H1 (cell line): Measurements from ENCODE around the gene CKAP4. TPM values are rescaled to one million over a fixed set of nuclear protein-coding genes. Genes with fewer than 3 reads are reported as not detected.

ENCODE experiments used
- CTCF ChIA-PET: fragments of 300-600 bp; sonication (Branson Sonifier 250); formaldehyde crosslinking; loops from one replicate; lab custom pipeline; 2021; ENCODE audit not compliant: partially characterized antibody; lab: Charles Lee
- POLR2A ChIA-PET: fragments of 300-600 bp; sonication (Branson Sonifier 250); formaldehyde crosslinking; loops from one replicate; lab custom pipeline; 2021; ENCODE audit warnings: inconsistent platforms; ENCODE audit not compliant: partially characterized antibody; lab: Charles Lee
- DNase-seq, 2 experiments: peaks; one replicate each; pipeline versions ENCODE4 v3.0.0 to v3.0.0-alpha.2; 2010 to 2022; ENCODE audit warnings: low spot score in 2 of 2, low read depth in 1 of 2, mixed read lengths in 1 of 2
- FAIRE-seq: peaks from 2 replicates; lab custom pipeline; 2011; peaks lifted over from hg19 to GRCh38; lab: Jason Lieb, UNC
- H2AFZ ChIP-seq: 2 replicates; pipeline ENCODE4 v1.8.1; 2012; ENCODE audit warnings: low read length, inconsistent platforms
- H2AK5ac ChIP-seq: 2 replicates; pipeline ENCODE4 v1.6.1; 2013; ENCODE audit warnings: low read depth, low read length
- H2BK120ac ChIP-seq: replicated peaks from 2 replicates; pipeline ENCODE3; 2013; ENCODE audit warnings: low read depth, low read length, inconsistent platforms
- H2BK12ac ChIP-seq: 2 replicates; pipeline ENCODE4 v1.6.1; 2013; ENCODE audit warnings: low read depth, low read length
- H2BK15ac ChIP-seq: 2 replicates; pipeline ENCODE4 v1.6.1; 2013; ENCODE audit warnings: low read length
- H2BK20ac ChIP-seq: 2 replicates; pipeline ENCODE4 v1.6.1; 2013; ENCODE audit warnings: low read length
- H2BK5ac ChIP-seq: 2 replicates; pipeline ENCODE4 v1.6.1; 2013; ENCODE audit warnings: low read depth, low read length
- H3K14ac ChIP-seq: 2 replicates; pipeline ENCODE4 v1.6.1; 2013; ENCODE audit warnings: inconsistent platforms; ENCODE audit not compliant: insufficient read length
- H3K18ac ChIP-seq: 2 replicates; pipeline ENCODE4 v1.6.1; 2013; ENCODE audit warnings: low read length; ENCODE audit errors: extremely low read depth
- H3K23ac ChIP-seq: 2 replicates; pipeline ENCODE4 v1.6.1; 2013; ENCODE audit warnings: inconsistent platforms; ENCODE audit not compliant: insufficient read length
- H3K23me2 ChIP-seq: 2 replicates; pipeline ENCODE4 v1.6.1; 2013; ENCODE audit warnings: low read depth, low read length
- H3K27ac ChIP-seq: 2 replicates; pipeline ENCODE4 v1.6.1; 2011; ENCODE audit warnings: low read depth, low read length, inconsistent platforms
- H3K27me3 ChIP-seq, 4 experiments: replicated peaks in 1 of 4; 1 replicate in 1 of 4; 2 replicates in 3 of 4; pipeline versions ENCODE4 v1.6.1 to v1.8.1; 2011 to 2013; ENCODE audit warnings: low read length in 3 of 4, mild to moderate bottlenecking in 3 of 4, inconsistent platforms in 2 of 4, mixed read lengths in 2 of 4, moderate library complexity in 1 of 4; ENCODE audit not compliant: control insufficient read depth in 3 of 4, insufficient read depth in 3 of 4; ENCODE audit errors: extremely low read depth in 1 of 4
- H3K36me3 ChIP-seq, 4 experiments: 2 replicates each; pipeline versions ENCODE4 v1.6.1 to v1.8.1; 2011 to 2013; ENCODE audit warnings: mild to moderate bottlenecking in 4 of 4, low read length in 3 of 4, moderate library complexity in 2 of 4, control low read depth in 1 of 4, inconsistent platforms in 1 of 4; ENCODE audit not compliant: insufficient read depth in 4 of 4, control insufficient read depth in 2 of 4
- H3K4ac ChIP-seq: replicated peaks from 2 replicates; pipeline ENCODE3; 2013; ENCODE audit warnings: low read length, low read depth, mixed read lengths, inconsistent platforms; ENCODE audit not compliant: insufficient read length
- H3K4me1 ChIP-seq, 4 experiments: replicated peaks in 1 of 4; 1 replicate in 1 of 4; 2 replicates in 3 of 4; pipeline versions ENCODE4 v1.6.1 to v1.8.1; 2011 to 2013; ENCODE audit warnings: low read length in 3 of 4, inconsistent platforms in 2 of 4, mixed read lengths in 1 of 4; ENCODE audit not compliant: insufficient read depth in 4 of 4, control insufficient read depth in 3 of 4
- H3K4me2 ChIP-seq, 2 experiments: 2 replicates each; pipeline versions ENCODE4 v1.6.1 to v1.8.1; 2011 to 2013; ENCODE audit warnings: low read depth in 2 of 2, low read length in 2 of 2, control low read depth in 1 of 2, inconsistent platforms in 1 of 2, mild to moderate bottlenecking in 1 of 2; ENCODE audit not compliant: insufficient read depth in 1 of 2
- H3K4me3 ChIP-seq, 4 experiments: fragments of 200-600, 300-600 bp in 1 of 4; sonication (generic), shearing (Covaris generic), sonication (Bioruptor Twin) in 1 of 4; 2 replicates each; pipeline versions ENCODE4 v1.5.1 to v1.8.1; 2011 to 2016; ENCODE audit warnings: low read length in 4 of 4, low read depth in 3 of 4, control low read depth in 2 of 4, inconsistent platforms in 2 of 4, mild to moderate bottlenecking in 2 of 4, mixed read lengths in 1 of 4, moderate library complexity in 1 of 4; ENCODE audit not compliant: insufficient read depth in 2 of 4; ENCODE audit errors: extremely low read depth in 1 of 4
- H3K56ac ChIP-seq: replicated peaks from 2 replicates; pipeline ENCODE3; 2013; ENCODE audit warnings: low read depth, mild to moderate bottlenecking, mixed read lengths, low read length, inconsistent platforms; ENCODE audit not compliant: insufficient read length
- H3K79me1 ChIP-seq: 2 replicates; pipeline ENCODE4 v1.6.1; 2013; ENCODE audit warnings: low read depth, low read length, control low read depth
- H3K79me2 ChIP-seq, 2 experiments: 2 replicates each; pipeline versions ENCODE4 v1.6.1 to v1.8.1; 2012 to 2013; ENCODE audit warnings: low read length in 2 of 2, mild to moderate bottlenecking in 2 of 2, inconsistent platforms in 1 of 2; ENCODE audit not compliant: insufficient read depth in 2 of 2, control insufficient read depth in 1 of 2
- H3K9ac ChIP-seq, 4 experiments: replicated peaks in 1 of 4; 1 replicate in 1 of 4; 2 replicates in 3 of 4; pipeline versions ENCODE4 v1.6.1 to v1.8.1; 2011 to 2013; ENCODE audit warnings: low read depth in 3 of 4, low read length in 3 of 4, control low read depth in 2 of 4, mild to moderate bottlenecking in 2 of 4, moderate library complexity in 2 of 4, inconsistent platforms in 1 of 4; ENCODE audit errors: extremely low read depth in 1 of 4
- H3K9me3 ChIP-seq, 2 experiments: 2 replicates each; pipeline versions ENCODE4 v1.6.1 to v1.8.1; 2012 to 2013; ENCODE audit warnings: mild to moderate bottlenecking in 2 of 2, moderate library complexity in 2 of 2, control low read depth in 1 of 2, inconsistent platforms in 1 of 2, low read depth in 1 of 2, low read length in 1 of 2, mixed read lengths in 1 of 2; ENCODE audit not compliant: insufficient read depth in 2 of 2
- H4K20me1 ChIP-seq, 2 experiments: replicated peaks in 1 of 2; 2 replicates each; pipeline versions ENCODE3 to v1.8.1; 2011 to 2013; ENCODE audit warnings: inconsistent platforms in 2 of 2, low read length in 2 of 2, mild to moderate bottlenecking in 1 of 2; ENCODE audit not compliant: insufficient read depth in 2 of 2, control insufficient read depth in 1 of 2
- H4K5ac ChIP-seq: 2 replicates; pipeline ENCODE4 v1.6.1; 2013; ENCODE audit warnings: low read length, low read depth, mixed read lengths, inconsistent platforms; ENCODE audit not compliant: insufficient read length
- H4K8ac ChIP-seq: 2 replicates; pipeline ENCODE4 v1.8.0; 2013; ENCODE audit warnings: mild to moderate bottlenecking, moderate library complexity, low read length, inconsistent platforms; ENCODE audit not compliant: insufficient read depth; ENCODE audit errors: extremely low read depth
- H4K91ac ChIP-seq: replicated peaks from 2 replicates; pipeline ENCODE3; 2013; ENCODE audit warnings: low read length, mixed read lengths, inconsistent platforms; ENCODE audit not compliant: insufficient read length
- GTF2F1 ChIP-seq: IDR thresholded peaks from 2 replicates; pipeline ENCODE4 v1.6.1; 2012; ENCODE audit warnings: low read depth, low read length, improper control_type of control experiment, borderline replicate concordance
- POLR2A ChIP-seq, 2 experiments: IDR thresholded peaks; 1 replicate in 1 of 2; 2 replicates in 1 of 2; pipeline ENCODE4 v1.6.1; 2011; ENCODE audit warnings: low read depth in 2 of 2, low read length in 2 of 2, mild to moderate bottlenecking in 2 of 2; ENCODE audit errors: control extremely low read depth in 1 of 2
- SIN3A ChIP-seq, 2 experiments: IDR thresholded peaks in 1 of 2; conservative IDR thresholded peaks in 1 of 2; 2 replicates each; pipeline ENCODE4 v1.6.1; 2011 to 2012; ENCODE audit warnings: low read length in 2 of 2, improper control_type of control experiment in 1 of 2, low read depth in 1 of 2, mild to moderate bottlenecking in 1 of 2
- SP4 ChIP-seq: IDR thresholded peaks from 2 replicates; pipeline ENCODE4 v1.6.1; 2012; ENCODE audit warnings: low read length, inconsistent platforms
- WGBS, 2 experiments: shearing (Covaris generic) in 1 of 2; methylation state at CpG; one replicate each; pipeline versions ENCODE4 v1.1.6 to v1.1.7; 2013 to 2015; ENCODE audit warnings: low lambda C conversion rate in 2 of 2, mixed read lengths in 2 of 2, inconsistent platforms in 1 of 2, low coverage in 1 of 2, missing lambda C conversion rate in 1 of 2; ENCODE audit not compliant: insufficient replicate concordance in 2 of 2, insufficient coverage in 1 of 2, insufficient read length in 1 of 2; ENCODE audit errors: extremely low coverage in 1 of 2, missing lambda C conversion rate in 1 of 2; 5-methylcytosine and 5-hydroxymethylcytosine counted together
- polyA plus RNA-seq, 7 experiments: library from polyadenylated mRNA; depleted of rRNA in 3 of 7; stranded (reverse) in 5 of 7; unstranded in 2 of 7; fragments of >200 nt in 5 of 7; fragments of 200-250 nt in 2 of 7; gene quantifications; 1 replicate in 5 of 7; 2 replicates in 1 of 7; 4 replicates in 1 of 7; pipeline versions ENCODE4 v1.2.1 to v1.2.3, GENCODE V29; 2011 to 2013; ENCODE audit warnings: missing spikeins in 2 of 7, mixed read lengths in 2 of 7
- total RNA-seq: library from RNA; stranded (reverse); fragmentation: NEBNext Ultra II Directional; extraction: Animal tissue kit (Norgen Biotek cat#: 25700); gene quantifications from 2 replicates; pipeline ENCODE4 v1.2.1, GENCODE V29; 2021
- TF ChIP-seq, protein P1 (sequence below): IDR thresholded peaks from 2 replicates; pipeline ENCODE4 v1.6.1; 2011; ENCODE audit warnings: low read depth, mild to moderate bottlenecking, low read length; ENCODE audit not compliant: insufficient read depth
- TF ChIP-seq, protein P2 (sequence below), 3 experiments: IDR thresholded peaks; 1 replicate in 2 of 3; 2 replicates in 1 of 3; pipeline versions ENCODE4 v1.5.1 to v1.6.1; 2011; ENCODE audit warnings: low read length in 3 of 3, mild to moderate bottlenecking in 3 of 3, inconsistent platforms in 2 of 3, low read depth in 1 of 3, moderate library complexity in 1 of 3; ENCODE audit not compliant: insufficient read depth in 1 of 3; ENCODE audit errors: control extremely low read depth in 1 of 3

The CKAP4 gene
- total and polyA plus RNA-seq, 2 of the 8 experiments (the other 6 are each of a cell fraction or from before 2014, with no cell fraction given) = 35.8 to 80.7 TPM

DNA sequence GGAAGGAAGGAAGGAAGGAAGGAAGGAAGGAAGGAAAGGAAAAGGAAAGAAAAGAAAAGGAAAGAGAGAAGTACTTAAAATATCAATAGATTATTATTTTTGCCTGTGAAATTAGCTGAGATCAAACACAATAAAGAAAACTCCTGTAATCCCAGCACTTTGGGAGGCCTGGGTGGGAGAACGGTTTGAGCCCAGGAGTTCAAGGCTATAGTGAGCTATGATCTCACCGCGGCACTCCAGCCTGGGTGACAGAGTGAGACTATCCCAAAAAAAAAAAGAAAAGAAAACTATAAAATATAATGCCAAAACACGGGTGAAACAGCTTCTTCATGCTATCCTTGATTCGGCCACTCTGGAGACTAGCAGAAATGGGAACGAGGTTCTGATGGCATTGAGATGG is 26.2 kb upstream of the CKAP4 start:
- Histone ChIP-seq H4K8ac (no peak overlapping the region), H3K4me3 (no peak overlapping the region), H3K4me2 (no peak overlapping the region), H3K9me3 (no peaks in the 10 kb centered on the region), H4K20me1 (no peaks in the 10 kb centered on the region), H2AFZ (0 out of 2 replicates have a peak overlapping the region, but pooled peaks have one; percentile 49), H3K56ac (no peak overlapping the region), H3K27me3 (no peaks in the 10 kb centered on the region), H3K23me2 (peaks cover 2% of the 10 kb centered on the region; the same call in 1 of the 2 replicates), H3K27ac (no peak overlapping the region), H3K9ac (no peak overlapping the region), H3K23ac (no peak overlapping the region), H2BK15ac (no peak overlapping the region), H3K4me1 (no peaks in the 10 kb centered on the region), H2BK12ac (no peak overlapping the region), H3K79me1 (no peaks in the 10 kb centered on the region), H3K36me3 (no peaks in the 10 kb centered on the region), H2BK20ac (no peak overlapping the region), H3K14ac (no peak overlapping the region), H4K5ac (no peak overlapping the region), H3K4ac (no peak overlapping the region), H3K18ac (no peak overlapping the region), H4K91ac (no peak overlapping the region), H2BK120ac (no peak overlapping the region), H2BK5ac (no peak overlapping the region), H3K79me2 (no peaks in the 10 kb centered on the region), H2AK5ac (no peak overlapping the region)
- ChIA-PET CTCF (interaction anchor here (0.7 to 4.3 kb wide), 6 partner anchors 8 to 52 kb away, joined by 3 to 18 read pairs (median 4); no protein-coding TSS in a partner anchor), POLR2A (interaction anchor here (1.8 kb wide), 1 partner anchor 9 kb away, joined by 5 read pairs; no protein-coding TSS in a partner anchor)
- FAIRE-seq (no peak), DNase-seq (no peak)
- 91% methylated on average over 6 of the region's 6 CpGs; no CpG with 5 or more reads in 1 of the 2 experiments for WGBS, 2 experiments
- no peak for TF ChIP-seq SIN3A (conservative IDR thresholded peaks at IDR 0.05 in 1 of 2, IDR thresholded peaks at IDR 0.05 in 1 of 2; ENCODE audit: low read depth in 1 of 2, low read length in 2 of 2)
- no peak for TF ChIP-seq SP4
- TF ChIP-seq, protein P1, sequence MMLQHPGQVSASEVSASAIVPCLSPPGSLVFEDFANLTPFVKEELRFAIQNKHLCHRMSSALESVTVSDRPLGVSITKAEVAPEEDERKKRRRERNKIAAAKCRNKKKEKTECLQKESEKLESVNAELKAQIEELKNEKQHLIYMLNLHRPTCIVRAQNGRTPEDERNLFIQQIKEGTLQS = no peak
- TF ChIP-seq GTF2F1 = no peak
- TF ChIP-seq, protein P2, sequence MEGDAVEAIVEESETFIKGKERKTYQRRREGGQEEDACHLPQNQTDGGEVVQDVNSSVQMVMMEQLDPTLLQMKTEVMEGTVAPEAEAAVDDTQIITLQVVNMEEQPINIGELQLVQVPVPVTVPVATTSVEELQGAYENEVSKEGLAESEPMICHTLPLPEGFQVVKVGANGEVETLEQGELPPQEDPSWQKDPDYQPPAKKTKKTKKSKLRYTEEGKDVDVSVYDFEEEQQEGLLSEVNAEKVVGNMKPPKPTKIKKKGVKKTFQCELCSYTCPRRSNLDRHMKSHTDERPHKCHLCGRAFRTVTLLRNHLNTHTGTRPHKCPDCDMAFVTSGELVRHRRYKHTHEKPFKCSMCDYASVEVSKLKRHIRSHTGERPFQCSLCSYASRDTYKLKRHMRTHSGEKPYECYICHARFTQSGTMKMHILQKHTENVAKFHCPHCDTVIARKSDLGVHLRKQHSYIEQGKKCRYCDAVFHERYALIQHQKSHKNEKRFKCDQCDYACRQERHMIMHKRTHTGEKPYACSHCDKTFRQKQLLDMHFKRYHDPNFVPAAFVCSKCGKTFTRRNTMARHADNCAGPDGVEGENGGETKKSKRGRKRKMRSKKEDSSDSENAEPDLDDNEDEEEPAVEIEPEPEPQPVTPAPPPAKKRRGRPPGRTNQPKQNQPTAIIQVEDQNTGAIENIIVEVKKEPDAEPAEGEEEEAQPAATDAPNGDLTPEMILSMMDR (IDR thresholded peaks at IDR 0.05; ENCODE audit: control extremely low read depth in 1 of 3, insufficient read depth in 1 of 3, low read depth in 1 of 3, low read length in 3 of 3) = no peak
- no peak for TF ChIP-seq POLR2A (IDR thresholded peaks at IDR 0.05; ENCODE audit: control extremely low read depth in 1 of 2, low read depth in 2 of 2, low read length in 2 of 2)
